IMR-90 (cell line): ENCODE data around the gene CACNA1F. TPM values are rescaled to one million over a fixed set of nuclear protein-coding genes. Genes with fewer than 3 reads are reported as not detected.

Source experiments
- ATAC-seq: fragments of 200-7000 bp; cut with Tn5 transposase; 2 replicates; pipeline ENCODE4 v1.9.1; 2020; ENCODE audit warnings: low read depth, mild to moderate bottlenecking, moderate library complexity
- BruUV-seq: library from RNA; stranded (reverse); fragments of 400-500 nt; replicated peaks from 2 replicates; lab custom pipeline; 2021; lab: Mats Ljungman, UMichigan
- CTCF ChIA-PET: fragments of 300-600 bp; formaldehyde crosslinking; extraction: SDS; loops from one replicate; lab custom pipeline; 2021; ENCODE audit warnings: antibody characterized with exemption; lab: Yijun Ruan, JAX
- POLR2A ChIA-PET: fragments of 300-600 bp; sonication (Branson Sonifier 250); formaldehyde crosslinking; loops from one replicate; lab custom pipeline; 2022; ENCODE audit warnings: antibody characterized with exemption; ENCODE audit not compliant: unreplicated experiment; lab: Charles Lee
- DNase-seq: peaks from one replicate; pipeline ENCODE4 v3.0.0; 2013
- H2AFZ ChIP-seq: replicated peaks from 2 replicates; pipeline ENCODE3; 2013; ENCODE audit warnings: low read length, mild to moderate bottlenecking; ENCODE audit not compliant: poor library complexity
- H2AK5ac ChIP-seq: 2 replicates; pipeline ENCODE4 v1.6.1; 2013; ENCODE audit warnings: low read depth, low read length, inconsistent platforms
- H2AK9ac ChIP-seq: replicated peaks from 2 replicates; pipeline ENCODE3; 2013; ENCODE audit warnings: mild to moderate bottlenecking, low read depth, low read length, moderate library complexity; ENCODE audit not compliant: poor library complexity
- H2BK120ac ChIP-seq: 2 replicates; pipeline ENCODE4 v1.6.1; 2013; ENCODE audit warnings: low read depth, low read length, inconsistent platforms
- H2BK15ac ChIP-seq: 3 replicates; pipeline ENCODE4 v1.6.1; 2013; ENCODE audit warnings: low read depth, low read length, inconsistent platforms
- H2BK20ac ChIP-seq: 2 replicates; pipeline ENCODE4 v1.6.1; 2013; ENCODE audit warnings: low read depth, mild to moderate bottlenecking, inconsistent platforms, low read length, moderate library complexity
- H2BK5ac ChIP-seq: 2 replicates; pipeline ENCODE4 v1.6.1; 2013; ENCODE audit warnings: mild to moderate bottlenecking, low read depth, low read length, inconsistent platforms; ENCODE audit not compliant: poor library complexity, severe bottlenecking
- H3K14ac ChIP-seq: replicated peaks from 2 replicates; pipeline ENCODE4 v1.6.1; 2013; ENCODE audit warnings: low read depth, low read length, inconsistent platforms
- H3K18ac ChIP-seq: 2 replicates; pipeline ENCODE4 v1.6.1; 2013; ENCODE audit warnings: low read depth, low read length, control low read depth
- H3K23ac ChIP-seq: 2 replicates; pipeline ENCODE4 v1.6.1; 2013; ENCODE audit warnings: low read depth, low read length, inconsistent platforms
- H3K27ac ChIP-seq: 2 replicates; pipeline ENCODE4 v1.5.1; 2013; ENCODE audit warnings: mild to moderate bottlenecking, control low read depth, low read length; ENCODE audit not compliant: insufficient read depth
- H3K27me3 ChIP-seq: 2 replicates; pipeline ENCODE4 v1.6.1; 2013; ENCODE audit warnings: low read length; ENCODE audit not compliant: control insufficient read depth, insufficient read depth
- H3K36me3 ChIP-seq: 2 replicates; pipeline ENCODE4 v1.6.1; 2013; ENCODE audit warnings: low read length, mixed read lengths; ENCODE audit not compliant: control insufficient read depth, insufficient read depth
- H3K4ac ChIP-seq: 2 replicates; pipeline ENCODE4 v1.6.1; 2013; ENCODE audit warnings: low read depth, low read length, inconsistent platforms
- H3K4me1 ChIP-seq: 2 replicates; pipeline ENCODE4 v1.6.1; 2013; ENCODE audit warnings: low read length, mixed read lengths; ENCODE audit not compliant: control insufficient read depth, insufficient read depth
- H3K4me2 ChIP-seq: 2 replicates; pipeline ENCODE4 v1.6.1; 2013; ENCODE audit warnings: low read depth, mild to moderate bottlenecking, control low read depth, low read length, moderate library complexity
- H3K4me3 ChIP-seq: 2 replicates; pipeline ENCODE4 v1.5.1; 2013; ENCODE audit warnings: low read depth, mild to moderate bottlenecking, control low read depth, low read length, moderate library complexity; ENCODE audit not compliant: insufficient read depth
- H3K56ac ChIP-seq: 2 replicates; pipeline ENCODE4 v1.6.1; 2013; ENCODE audit warnings: low read length, inconsistent platforms; ENCODE audit not compliant: insufficient read depth; ENCODE audit errors: extremely low read depth
- H3K79me1 ChIP-seq, 2 experiments: 2 replicates each; pipeline ENCODE4 v1.6.1; 2013; ENCODE audit warnings: low read length in 2 of 2, inconsistent platforms in 1 of 2, low read depth in 1 of 2
- H3K9ac ChIP-seq: 2 replicates; pipeline ENCODE4 v1.6.1; 2013; ENCODE audit warnings: low read depth, low read length, control low read depth
- H3K9me1 ChIP-seq: 2 replicates; pipeline ENCODE4 v1.6.1; 2013; ENCODE audit warnings: low read length, inconsistent platforms; ENCODE audit not compliant: insufficient read depth
- H3K9me3 ChIP-seq: 2 replicates; pipeline ENCODE4 v1.6.1; 2013; ENCODE audit warnings: low read length; ENCODE audit not compliant: control insufficient read depth, insufficient read depth
- H4K20me1 ChIP-seq: 2 replicates; pipeline ENCODE4 v1.6.1; 2013; ENCODE audit warnings: low read length, inconsistent platforms; ENCODE audit not compliant: insufficient read depth
- H4K5ac ChIP-seq: 2 replicates; pipeline ENCODE4 v1.6.1; 2013; ENCODE audit warnings: mild to moderate bottlenecking, low read depth, low read length, control low read depth
- H4K8ac ChIP-seq, 2 experiments: 2 replicates each; pipeline ENCODE4 v1.6.1; 2013; ENCODE audit warnings: low read depth in 2 of 2, low read length in 2 of 2, control low read depth in 1 of 2, inconsistent platforms in 1 of 2
- H4K91ac ChIP-seq: 2 replicates; pipeline ENCODE4 v1.6.1; 2013; ENCODE audit warnings: low read depth, low read length, inconsistent platforms; ENCODE audit not compliant: insufficient read depth
- BHLHE40 ChIP-seq: fragments of 150-350 bp; IDR thresholded peaks from 2 replicates; pipeline ENCODE4 v1.6.1; 2016; ENCODE audit warnings: mild to moderate bottlenecking, low read depth, low read length
- CEBPB ChIP-seq: IDR thresholded peaks from 2 replicates; pipeline ENCODE4 v1.6.1; 2012; ENCODE audit warnings: low read depth, low read length, improper control_type of control experiment
- RCOR1 ChIP-seq: IDR thresholded peaks from 2 replicates; pipeline ENCODE4 v1.6.1; 2012; ENCODE audit warnings: mild to moderate bottlenecking, low read length, improper control_type of control experiment; ENCODE audit not compliant: insufficient replicate concordance
- WGBS, 2 experiments: methylation state at CpG; one replicate each; pipeline versions ENCODE4 v1.1.5 to v1.1.7; 2013; ENCODE audit warnings: missing lambda C conversion rate in 2 of 2; ENCODE audit not compliant: insufficient read length in 1 of 2; ENCODE audit errors: extremely low coverage in 2 of 2; 5-methylcytosine and 5-hydroxymethylcytosine counted together
- dilution Hi-C: fragments of 300-500 bp; cut with HindIII; formaldehyde crosslinking; loops from one replicate; pipeline ENCODE4 v1.14.3; 2018; ENCODE audit warnings: low sequenced_read_pairs; ENCODE audit not compliant: unreplicated experiment
- in situ Hi-C: fragments of 300-500 bp; cut with MboI; formaldehyde crosslinking; loops from 3 replicates; pipeline ENCODE4 v1.14.3; 2019; ENCODE audit warnings: low sequenced_read_pairs, inconsistent platforms, mixed read lengths
- intact Hi-C: fragments of 100-400 bp; cut with micrococcal nuclease; formaldehyde crosslinking; loops from 2 replicates; pipeline ENCODE4 v1.10.0; 2022
- polyA plus RNA-seq, 3 experiments: library from polyadenylated mRNA; depleted of rRNA; stranded (reverse); fragments of >200 nt; gene quantifications; 2 replicates each; pipeline ENCODE4 v1.2.3, GENCODE V29; 2012; ENCODE audit warnings: low replicate concordance in 1 of 3
- total RNA-seq: library from RNA; depleted of rRNA; stranded (reverse); fragments of >200 nt; gene quantifications from 2 replicates; pipeline ENCODE4 v1.2.3, GENCODE V29; 2012
- TF ChIP-seq, protein P1 (sequence below): fragments of 150-350 bp; IDR thresholded peaks from 2 replicates; pipeline ENCODE4 v1.6.1; 2016; ENCODE audit warnings: low read depth, mild to moderate bottlenecking, low read length, moderate library complexity, borderline replicate concordance

The CACNA1F gene
- total and polyA plus RNA-seq, 2 of the 4 experiments (the other 2 are of a cell fraction), result not detected

- Histone ChIP-seq H3K9me3 (peaks cover 2% of the 10 kb centered on the region; the same call in 1 of the 2 replicates), H2AK5ac (no peak overlapping the region), H3K56ac (no peak overlapping the region), H3K9ac (no peak overlapping the region), H2BK120ac (no peak overlapping the region), H2BK5ac (no peak overlapping the region), H2AFZ (peak overlapping the region; percentile 43), H3K36me3 (no peaks in the 10 kb centered on the region), H3K27ac (no peak overlapping the region), H2BK15ac (no peak overlapping the region), H3K18ac (no peak overlapping the region), H4K8ac (no peak overlapping the region), H3K14ac (no peak overlapping the region), H3K79me1 (no peaks in the 10 kb centered on the region), H3K4ac (no peak overlapping the region), H4K5ac (no peak overlapping the region), H4K20me1 (no peaks in the 10 kb centered on the region), H3K4me3 (no peak overlapping the region), H2AK9ac (peak overlapping the region; percentile 65), H4K91ac (no peak overlapping the region), H3K4me1 (no peaks in the 10 kb centered on the region), H2BK20ac (no peak overlapping the region), H3K23ac (no peak overlapping the region), H3K4me2 (no peak overlapping the region), H3K27me3 (peaks cover 8% of the 10 kb centered on the region), H3K9me1 (no peaks in the 10 kb centered on the region)
- no peak for DNase-seq
- ChIA-PET POLR2A (no interaction called here), CTCF (no interaction called here)
- no TSS peak for BruUV-seq
- TF ChIP-seq CEBPB (no peak), RCOR1 (no peak), BHLHE40 (no peak)
- TF ChIP-seq, protein P1, sequence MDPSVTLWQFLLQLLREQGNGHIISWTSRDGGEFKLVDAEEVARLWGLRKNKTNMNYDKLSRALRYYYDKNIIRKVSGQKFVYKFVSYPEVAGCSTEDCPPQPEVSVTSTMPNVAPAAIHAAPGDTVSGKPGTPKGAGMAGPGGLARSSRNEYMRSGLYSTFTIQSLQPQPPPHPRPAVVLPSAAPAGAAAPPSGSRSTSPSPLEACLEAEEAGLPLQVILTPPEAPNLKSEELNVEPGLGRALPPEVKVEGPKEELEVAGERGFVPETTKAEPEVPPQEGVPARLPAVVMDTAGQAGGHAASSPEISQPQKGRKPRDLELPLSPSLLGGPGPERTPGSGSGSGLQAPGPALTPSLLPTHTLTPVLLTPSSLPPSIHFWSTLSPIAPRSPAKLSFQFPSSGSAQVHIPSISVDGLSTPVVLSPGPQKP, result no peak
- ATAC-seq, result no peak
- 20% methylated on average over 1 of the region's 28 CpGs; no CpG with 5 or more reads in 1 of the 2 experiments for WGBS, 2 experiments
- intact Hi-C loops (no loop called here), dilution Hi-C loops (no loop called here), in situ Hi-C loops (no loop called here)
Observed at GRCh38 chrX:49209434-49210251, 23.5 kb downstream of the CACNA1F start.
